GM21367 (cell line): Measurements from ENCODE around the gene SORBS1.

Experiments
- ATAC-seq: cut with Tn5 transposase; IDR thresholded peaks from one replicate; pipeline ENCODE4 v1.9.1; 2021; ENCODE audit not compliant: unreplicated experiment

Gene SORBS1

DNA sequence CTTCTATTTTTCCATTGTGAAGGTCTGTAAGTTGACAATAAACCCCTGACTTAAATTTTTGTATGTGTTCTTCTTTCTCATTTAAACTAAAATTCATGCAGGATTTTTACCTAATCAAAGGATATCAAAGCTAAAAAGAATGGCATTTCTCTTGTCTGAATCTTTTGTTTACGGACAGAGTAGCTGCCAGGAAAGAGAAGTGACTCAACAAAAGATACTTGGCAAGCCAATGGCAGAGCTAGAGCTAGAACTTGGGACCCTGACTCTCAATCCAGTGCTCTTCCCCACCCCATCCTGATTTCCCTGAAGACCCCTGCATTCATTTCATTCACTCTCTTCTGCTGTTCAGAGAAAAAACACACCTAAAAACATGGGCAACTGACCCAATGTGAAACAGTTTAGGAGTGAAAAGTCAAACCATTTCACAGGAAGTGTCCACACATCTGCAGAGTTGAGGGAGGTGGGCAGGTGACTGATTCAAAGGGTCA, 230.2 kb downstream of the SORBS1 start:
- no peak for ATAC-seq

DNA sequence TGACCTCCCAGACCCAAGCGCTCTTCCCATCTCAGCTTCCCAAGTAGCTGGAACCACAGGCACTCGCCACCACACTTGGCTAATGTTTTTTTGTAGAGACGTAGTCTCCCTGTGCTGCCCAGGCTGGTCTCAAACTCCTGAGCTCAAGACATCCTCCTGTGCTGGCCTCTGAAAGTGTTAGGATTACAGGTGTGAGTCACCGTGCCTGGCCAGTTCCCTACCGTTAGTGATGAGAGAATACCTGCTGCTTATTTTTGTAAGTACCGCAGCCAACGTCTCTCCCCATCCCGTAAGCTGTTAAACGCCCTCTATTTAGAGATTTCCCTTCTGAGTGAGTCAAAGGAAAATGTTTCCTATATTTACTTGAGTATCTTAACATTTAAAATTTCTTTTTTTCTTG, 231.9 kb downstream of the SORBS1 start:
- no peak for ATAC-seq

GRCh38 chr10:95328013-95328412, 233.2 kb downstream of the SORBS1 start:
- ATAC-seq: no peak

DNA sequence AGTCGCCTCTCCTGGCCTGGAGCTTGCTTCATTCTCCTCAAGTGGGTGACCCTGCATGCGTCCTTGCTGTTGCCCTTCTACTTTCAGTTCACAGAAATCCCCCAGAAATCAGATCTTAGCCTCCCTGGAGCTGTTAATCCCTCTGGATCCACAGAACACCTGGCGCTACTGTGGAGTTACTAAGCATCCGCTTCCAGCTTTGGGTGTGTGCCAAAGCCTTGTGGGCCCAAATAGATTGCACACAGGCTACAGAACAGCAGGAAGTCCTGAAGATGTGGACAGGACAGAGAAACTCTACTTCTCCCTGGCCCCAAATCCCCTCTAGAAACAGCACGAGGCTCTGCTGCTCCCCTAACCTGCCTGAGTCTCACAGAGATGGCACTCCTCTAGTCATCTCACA, 233.8 kb downstream of the SORBS1 start:
- ATAC-seq: no peak

- ATAC-seq: no peak
Measured at GRCh38 chr10:95326396-95326795, 234.8 kb downstream of the SORBS1 start.

DNA sequence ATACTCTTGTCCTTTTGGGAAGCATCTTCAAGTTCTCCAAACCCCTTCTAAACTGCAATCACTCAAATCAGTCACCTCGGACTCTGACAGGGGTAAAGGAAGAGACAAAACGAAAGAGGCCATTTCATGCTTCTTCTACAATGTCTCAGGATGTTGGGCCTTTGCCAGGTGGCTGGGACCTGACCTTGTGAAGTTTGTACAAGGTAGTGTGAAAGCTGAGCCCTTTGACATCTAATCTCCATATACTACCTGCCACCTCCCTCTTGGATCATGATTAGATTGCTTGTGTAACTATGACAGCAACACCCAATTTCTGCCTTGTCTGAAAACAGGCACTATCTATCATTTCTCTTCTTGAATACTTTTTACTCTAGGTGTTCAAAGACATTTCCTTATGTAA, 235.3 kb downstream of the SORBS1 start:
- no peak for ATAC-seq

- no peak for ATAC-seq
Measured at GRCh38 chr10:95324436-95325268, 236.5 kb downstream of the SORBS1 start.

DNA sequence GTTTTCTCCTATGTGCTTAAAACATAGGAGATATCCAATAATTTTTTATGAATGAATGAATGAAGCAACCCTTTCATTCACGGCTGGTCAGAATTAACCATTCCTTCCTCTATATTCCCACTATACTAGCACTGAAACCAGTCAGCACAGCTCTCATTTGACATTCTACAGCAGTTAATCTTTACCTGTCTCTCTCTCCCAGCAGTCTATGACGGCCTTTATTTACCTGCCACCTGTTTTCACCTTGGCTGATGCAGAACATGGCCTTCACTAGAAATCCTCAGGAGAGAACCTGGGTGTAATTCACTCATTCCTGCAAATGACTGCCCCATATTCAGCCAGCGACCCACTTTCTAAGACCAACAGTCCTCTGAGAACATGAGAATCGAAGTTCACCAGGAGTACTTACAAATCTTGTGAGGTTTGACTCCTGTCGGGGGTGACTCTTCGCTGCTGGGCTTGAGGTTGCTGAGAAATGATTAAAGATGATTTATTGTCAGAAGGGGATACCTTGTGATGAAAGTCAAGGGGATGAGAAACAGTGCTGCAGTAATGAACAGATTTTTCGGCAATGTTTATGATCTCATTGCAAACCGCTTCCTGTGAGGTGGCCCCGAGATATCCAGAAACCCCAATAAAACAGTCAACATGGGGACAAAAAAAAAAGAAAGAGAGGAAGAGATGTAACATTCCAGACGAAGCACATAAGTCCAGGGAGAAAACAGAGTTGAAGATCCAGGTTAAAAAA, 239.4 kb downstream of the SORBS1 start:
- ATAC-seq: no peak

DNA sequence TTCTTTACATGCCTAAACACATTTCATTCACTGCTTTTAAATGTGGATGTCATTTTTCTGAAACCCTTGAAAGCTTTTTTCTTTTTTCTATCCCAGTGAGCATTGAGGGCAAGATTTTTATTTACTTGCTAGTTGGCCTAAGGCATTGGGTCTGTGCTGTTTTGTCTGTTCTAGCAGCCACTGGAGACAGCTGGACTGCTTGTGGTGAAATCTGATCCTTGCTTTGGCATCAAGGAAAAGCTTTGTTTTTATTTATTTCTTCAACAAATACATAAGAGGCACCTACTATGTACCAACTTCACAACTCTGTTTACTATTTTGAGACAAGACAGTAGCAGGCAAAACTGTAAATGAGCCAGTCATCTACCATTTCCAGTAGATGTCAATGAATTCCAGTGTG, 241.9 kb downstream of the SORBS1 start:
- ATAC-seq: no peak

DNA sequence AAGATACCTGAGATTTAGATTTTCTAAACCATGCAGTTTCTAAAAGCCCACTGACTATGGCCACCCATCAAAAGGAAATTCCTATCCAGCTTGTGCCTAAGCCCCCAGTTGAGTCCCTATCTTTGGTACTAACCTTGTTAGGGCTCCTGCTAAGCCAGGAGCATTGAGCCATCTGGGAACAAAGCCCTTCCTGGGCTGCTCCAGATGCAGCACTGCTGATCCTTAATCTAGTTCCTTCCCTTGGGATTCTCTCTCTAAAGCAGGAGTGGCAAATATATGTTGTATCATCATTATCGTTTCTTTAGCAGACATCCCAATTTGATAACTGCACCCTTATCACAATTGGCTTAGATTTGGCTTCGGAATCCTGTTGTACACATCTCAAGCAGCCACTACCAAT, 245.7 kb downstream of the SORBS1 start:
- ATAC-seq: no peak

GRCh38 chr10:95314192-95314918, 246.8 kb downstream of the SORBS1 start:
- ATAC-seq: no peak

DNA sequence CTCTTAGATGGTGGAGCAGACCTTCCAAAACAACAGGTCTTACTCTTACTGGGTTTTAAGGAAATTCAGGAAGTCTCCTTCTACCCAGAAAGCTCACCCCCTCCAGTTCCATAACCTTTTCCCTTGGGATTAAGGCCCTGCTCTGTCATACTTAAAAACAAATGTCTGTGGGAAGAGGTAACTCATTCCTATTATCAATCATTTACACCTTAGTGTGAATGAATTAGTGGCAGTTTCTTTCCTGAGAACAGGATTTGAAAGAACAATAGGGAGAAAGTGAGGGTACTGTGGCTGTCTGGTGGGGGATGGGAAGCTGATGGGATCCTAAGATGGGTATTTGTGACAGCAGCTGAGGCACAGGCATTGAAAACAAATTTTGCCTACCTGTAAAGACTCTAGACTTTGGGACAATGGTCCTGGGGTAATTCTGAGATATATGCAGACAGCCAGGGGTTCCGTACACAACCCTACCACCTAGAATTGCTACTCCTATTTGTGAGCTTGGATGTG, 248.1 kb downstream of the SORBS1 start:
- no peak for ATAC-seq

DNA sequence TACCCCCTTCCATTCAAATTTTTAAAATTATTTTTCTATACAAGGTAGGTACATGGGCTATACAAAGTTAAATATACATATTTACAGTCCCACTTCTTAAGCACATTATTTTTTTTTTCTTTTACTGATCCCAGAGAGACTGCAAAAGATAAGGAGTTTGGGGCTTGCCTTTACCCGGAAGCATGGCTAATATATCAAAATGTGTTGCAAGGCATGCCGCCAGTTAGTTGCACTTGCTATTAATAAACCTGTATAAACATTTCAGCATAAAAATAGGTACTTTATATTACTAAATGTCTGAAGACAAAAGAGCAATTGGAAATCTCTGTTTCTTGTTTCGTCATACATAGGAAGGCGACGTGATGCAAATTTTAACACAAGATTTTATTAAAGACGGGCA, 248.9 kb downstream of the SORBS1 start:
- ATAC-seq: no peak

GRCh38 chr10:95309958-95310357, 251.2 kb downstream of the SORBS1 start:
- ATAC-seq: no peak

GRCh38 chr10:95308389-95309302, 252.5 kb downstream of the SORBS1 start:
- ATAC-seq: no peak

- ATAC-seq: no peak
Measured at GRCh38 chr10:95306851-95307250, 254.3 kb downstream of the SORBS1 start.

DNA sequence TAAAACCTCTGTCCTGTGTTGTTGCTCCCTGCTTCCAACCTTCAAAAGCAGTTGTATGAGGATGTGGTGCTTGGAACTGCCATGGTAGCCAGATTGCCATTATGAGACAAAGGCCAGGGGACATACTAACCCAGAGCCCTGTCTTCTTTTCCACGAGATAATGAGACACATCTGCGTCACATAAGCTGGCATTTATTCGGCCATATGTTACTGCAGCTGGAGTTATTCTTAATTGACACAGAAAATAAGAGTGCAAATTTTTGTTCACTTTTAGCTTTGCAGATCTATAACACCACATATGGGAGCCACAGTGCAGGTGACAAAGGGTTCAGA, 254.9 kb downstream of the SORBS1 start:
- ATAC-seq: no peak

GRCh38 chr10:95305606-95306317, 255.4 kb downstream of the SORBS1 start:
- no peak for ATAC-seq

DNA sequence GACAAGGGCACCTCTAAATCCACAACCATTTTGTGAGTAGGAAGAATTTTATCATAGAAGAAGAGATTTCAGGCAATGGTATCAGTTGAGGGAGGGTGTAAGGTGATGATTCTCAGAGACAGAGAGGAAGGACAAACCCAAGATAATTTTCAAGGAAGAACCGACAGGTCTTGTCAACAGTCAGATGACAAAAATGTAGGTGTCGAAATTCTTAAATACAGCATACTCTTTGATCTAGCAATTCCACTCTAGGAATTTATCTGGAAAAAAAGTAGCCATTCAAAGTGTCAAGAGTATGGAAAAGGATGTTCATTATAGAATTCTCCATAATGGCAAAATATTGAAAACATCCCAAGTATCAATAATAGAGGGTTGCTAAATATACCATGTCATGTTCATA, 256.2 kb downstream of the SORBS1 start:
- no peak for ATAC-seq

- no peak for ATAC-seq
Measured at GRCh38 chr10:95304463-95304862, 256.7 kb downstream of the SORBS1 start.
